A673 (cell line): Measurements from ENCODE around the gene LPP. TPM values are rescaled to one million over a fixed set of nuclear protein-coding genes. Genes with fewer than 3 reads are reported as not detected.

ENCODE experiments used
- BruUV-seq: library from RNA; stranded (reverse); fragments of 400-500 nt; replicated peaks from 2 replicates; lab custom pipeline; 2021; lab: Mats Ljungman, UMichigan
- CTCF ChIA-PET: fragments of 300-600 bp; sonication (Branson Sonifier 250); formaldehyde crosslinking; loops from one replicate; lab custom pipeline; 2022; ENCODE audit warnings: antibody characterized with exemption; lab: Charles Lee
- POLR2A ChIA-PET: fragments of 300-600 bp; sonication (Branson Sonifier 250); formaldehyde crosslinking; loops from one replicate; lab custom pipeline; 2022; ENCODE audit warnings: antibody characterized with exemption; ENCODE audit not compliant: low non-redundant PET; lab: Charles Lee
- DNase-seq: peaks from one replicate; pipeline ENCODE4 v3.0.0-alpha.2; 2015; ENCODE audit warnings: low spot score
- H3K27ac ChIP-seq: fragments of 200-600 bp; sonication (generic); 2 replicates; pipeline ENCODE4 v1.5.1; 2016; ENCODE audit warnings: mixed run types, low read depth, mild to moderate bottlenecking, mixed read lengths, antibody characterized with exemption, low read length; ENCODE audit not compliant: poor library complexity, severe bottlenecking
- H3K27me3 ChIP-seq: fragments of 200-600 bp; sonication (generic); replicated peaks from 2 replicates; pipeline ENCODE4 v1.6.1; 2017; ENCODE audit warnings: mixed run types, low read depth, mild to moderate bottlenecking, mixed read lengths, antibody characterized with exemption, low read length; ENCODE audit not compliant: insufficient read depth, poor library complexity
- H3K36me3 ChIP-seq: fragments of 200-600 bp; sonication (generic); 2 replicates; pipeline ENCODE4 v1.6.1; 2016; ENCODE audit warnings: mixed run types, mild to moderate bottlenecking, mixed read lengths, antibody characterized with exemption, low read length; ENCODE audit not compliant: insufficient read depth, poor library complexity, severe bottlenecking
- H3K4me1 ChIP-seq: fragments of 200-600 bp; sonication (generic); 2 replicates; pipeline ENCODE4 v1.6.1; 2017; ENCODE audit warnings: mixed run types, mild to moderate bottlenecking, mixed read lengths, antibody characterized with exemption, low read length; ENCODE audit not compliant: insufficient read depth, poor library complexity, severe bottlenecking
- H3K4me3 ChIP-seq: fragments of 200-600 bp; sonication (generic); 2 replicates; pipeline ENCODE4 v1.5.1; 2016; ENCODE audit warnings: low read depth, mixed run types, mild to moderate bottlenecking, mixed read lengths, low read length; ENCODE audit not compliant: poor library complexity, severe bottlenecking
- H3K9me3 ChIP-seq: fragments of 200-600 bp; sonication (generic); 2 replicates; pipeline ENCODE4 v1.6.1; 2016; ENCODE audit warnings: mixed run types, low read depth, mild to moderate bottlenecking, mixed read lengths, antibody characterized with exemption, low read length; ENCODE audit not compliant: poor library complexity, severe bottlenecking
- EZH2 ChIP-seq: fragments of 200-600 bp; sonication (generic); IDR thresholded peaks from 2 replicates; pipeline ENCODE4 v1.6.1; 2017; ENCODE audit warnings: borderline replicate concordance, low read depth, mild to moderate bottlenecking, mixed read lengths, antibody characterized with exemption, low read length; ENCODE audit not compliant: poor library complexity, severe bottlenecking
- intact Hi-C: fragments of 100-400 bp; cut with micrococcal nuclease; formaldehyde crosslinking; loops from one replicate; pipeline ENCODE4 v1.10.0; 2022; ENCODE audit not compliant: unreplicated experiment
- total RNA-seq: library from RNA; stranded (reverse); gene quantifications from 2 replicates; pipeline ENCODE4 v1.2.3, GENCODE V29; 2021
- TF ChIP-seq, protein P1 (sequence below): fragments of 300-800, 200-600 bp; sonication (generic); conservative IDR thresholded peaks from 2 replicates; pipeline ENCODE4 v1.5.1; 2017; ENCODE audit warnings: low read depth, mild to moderate bottlenecking, antibody characterized with exemption, low read length, moderate library complexity, mixed read lengths

LPP gene
- total RNA-seq, 1 experiment from 2014 or later = 39.7 TPM

DNA sequence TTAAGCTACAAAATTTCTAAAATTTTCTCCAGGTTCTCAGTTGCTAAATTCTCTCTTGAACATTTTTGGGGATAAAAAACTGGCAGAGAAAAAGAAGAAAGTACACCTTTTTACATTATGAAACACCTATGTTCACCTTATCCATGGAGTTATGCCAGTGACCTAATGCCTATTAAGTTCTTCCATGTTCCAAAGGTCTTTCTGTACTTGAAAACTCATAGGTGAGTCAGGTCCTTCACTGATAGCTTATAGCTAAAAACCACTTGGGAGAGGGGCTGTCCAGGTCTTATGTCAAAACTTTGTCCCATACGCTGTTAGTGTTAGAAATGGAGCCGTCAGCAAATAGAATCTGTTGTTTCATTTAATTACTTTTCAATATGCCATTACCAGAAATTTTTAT lies 530.3 kb downstream of the LPP start:
- ChIA-PET CTCF (no interaction called here), POLR2A (no interaction called here)
- no peak for DNase-seq
- Histone ChIP-seq H3K9me3 (no peaks in the 10 kb centered on the region), H3K4me1 (peaks cover 12% of the 10 kb centered on the region), H3K4me3 (no peak overlapping the region), H3K27me3 (no peaks in the 10 kb centered on the region), H3K27ac (no peak overlapping the region), H3K36me3 (no peaks in the 10 kb centered on the region)
- TF ChIP-seq EZH2 = no peak
- TF ChIP-seq, protein P1, sequence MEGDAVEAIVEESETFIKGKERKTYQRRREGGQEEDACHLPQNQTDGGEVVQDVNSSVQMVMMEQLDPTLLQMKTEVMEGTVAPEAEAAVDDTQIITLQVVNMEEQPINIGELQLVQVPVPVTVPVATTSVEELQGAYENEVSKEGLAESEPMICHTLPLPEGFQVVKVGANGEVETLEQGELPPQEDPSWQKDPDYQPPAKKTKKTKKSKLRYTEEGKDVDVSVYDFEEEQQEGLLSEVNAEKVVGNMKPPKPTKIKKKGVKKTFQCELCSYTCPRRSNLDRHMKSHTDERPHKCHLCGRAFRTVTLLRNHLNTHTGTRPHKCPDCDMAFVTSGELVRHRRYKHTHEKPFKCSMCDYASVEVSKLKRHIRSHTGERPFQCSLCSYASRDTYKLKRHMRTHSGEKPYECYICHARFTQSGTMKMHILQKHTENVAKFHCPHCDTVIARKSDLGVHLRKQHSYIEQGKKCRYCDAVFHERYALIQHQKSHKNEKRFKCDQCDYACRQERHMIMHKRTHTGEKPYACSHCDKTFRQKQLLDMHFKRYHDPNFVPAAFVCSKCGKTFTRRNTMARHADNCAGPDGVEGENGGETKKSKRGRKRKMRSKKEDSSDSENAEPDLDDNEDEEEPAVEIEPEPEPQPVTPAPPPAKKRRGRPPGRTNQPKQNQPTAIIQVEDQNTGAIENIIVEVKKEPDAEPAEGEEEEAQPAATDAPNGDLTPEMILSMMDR = no peak
- intact Hi-C loops = loop anchor here (10.0 kb wide), 1 partner anchor 939 kb away; the partner anchor contains the start of gene BCL6
- BruUV-seq = no TSS peak

DNA sequence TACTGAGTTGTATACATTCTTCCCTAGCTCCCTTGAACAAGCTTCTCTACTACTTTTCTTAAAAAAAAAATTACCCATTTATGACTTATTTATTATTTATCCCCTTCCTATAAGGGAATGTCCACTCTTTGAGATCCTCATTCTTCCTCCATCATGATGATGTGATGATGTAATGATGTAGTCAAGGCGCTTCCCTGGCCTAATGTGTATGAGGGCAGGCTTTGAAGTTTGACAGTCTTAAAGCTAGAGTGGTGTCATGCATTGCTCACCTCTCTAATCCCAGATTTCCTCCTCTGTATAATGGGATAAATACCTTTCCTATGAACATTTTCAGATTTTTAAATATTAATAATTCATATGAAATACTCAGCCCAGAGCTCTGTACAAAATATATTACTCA lies 531.8 kb downstream of the LPP start:
- no peak for DNase-seq
- peaks cover 13% of the 10 kb centered on the region for H3K4me1 ChIP-seq
- TF ChIP-seq, protein P1 = no peak
- no peak for TF ChIP-seq EZH2
- H3K27ac ChIP-seq = no peak overlapping the region
- no TSS peak for BruUV-seq
- no peaks in the 10 kb centered on the region for H3K27me3 ChIP-seq
- intact Hi-C loops = loop anchor here (10.0 kb wide), 1 partner anchor 941 kb away; the partner anchor contains the start of gene BCL6
- no peaks in the 10 kb centered on the region for H3K9me3 ChIP-seq
- CTCF ChIA-PET = no interaction called here
- no peaks in the 10 kb centered on the region for H3K36me3 ChIP-seq
- POLR2A ChIA-PET = no interaction called here
- no peak overlapping the region for H3K4me3 ChIP-seq

DNA sequence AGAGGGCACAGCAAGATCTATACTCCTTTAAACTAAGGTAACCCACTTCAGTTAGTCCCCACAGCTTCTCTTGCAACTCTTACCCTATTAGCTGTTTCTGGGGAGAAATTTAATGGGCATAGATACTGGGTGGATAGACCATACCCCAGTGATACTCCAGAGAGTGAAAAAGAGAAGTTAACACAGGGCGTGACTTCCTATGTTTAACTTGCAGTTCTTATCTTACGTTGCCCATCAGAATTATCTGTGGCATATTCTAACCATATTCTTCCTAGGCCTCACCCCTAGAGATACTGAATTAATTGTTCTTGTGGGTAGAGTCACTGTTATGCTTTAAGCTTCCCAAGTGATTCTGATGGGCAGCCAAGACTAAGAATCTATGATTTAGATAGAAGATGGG lies 532.4 kb downstream of the LPP start:
- DNase-seq = no peak
- no peak for TF ChIP-seq EZH2
- TF ChIP-seq, protein P1 = no peak
- ChIA-PET POLR2A (no interaction called here), CTCF (no interaction called here)
- Histone ChIP-seq H3K4me1 (peaks cover 13% of the 10 kb centered on the region), H3K4me3 (no peak overlapping the region), H3K27ac (no peak overlapping the region), H3K36me3 (no peaks in the 10 kb centered on the region), H3K27me3 (no peaks in the 10 kb centered on the region), H3K9me3 (no peaks in the 10 kb centered on the region)
- no TSS peak for BruUV-seq
- intact Hi-C loops = loop anchor here (10.0 kb wide), 1 partner anchor 942 kb away; the partner anchor contains the start of gene BCL6
